Vagina (tissue), 2 donors: ENCODE results near the gene ZSCAN21.

Experiments used
- CTCF ChIP-seq, 3 experiments: fragments of 450-650 bp in 2 of 3; fragments of 200-600 bp in 1 of 3; sonication (generic) in 1 of 3; IDR thresholded peaks; one replicate each; pipeline ENCODE4 v1.5.1; 2017 to 2019; ENCODE audit warnings: antibody characterized with exemption in 3 of 3, mild to moderate bottlenecking in 2 of 3, moderate library complexity in 2 of 3
- POLR2A ChIP-seq, 2 donors: fragments of 450-650 bp; IDR thresholded peaks; one replicate each; pipeline ENCODE4 v1.6.1; 2017; ENCODE audit warnings: antibody characterized with exemption in 2 of 2, mild to moderate bottlenecking in 2 of 2, moderate library complexity in 2 of 2
- POLR2AphosphoS5 ChIP-seq, 2 donors: sonication (generic); formaldehyde crosslinking; IDR thresholded peaks; one replicate each; pipeline ENCODE4 v1.9.0; 2017; ENCODE audit warnings: antibody characterized with exemption in 2 of 2, mild to moderate bottlenecking in 2 of 2, low read depth in 1 of 2; ENCODE audit not compliant: insufficient read depth in 1 of 2

GRCh38 chr7:100077205-100077604 is 27.6 kb downstream of the ZSCAN21 start:
- TF ChIP-seq CTCF (IDR thresholded peaks at IDR 0.05) (no peak), POLR2AphosphoS5 (IDR thresholded peaks at IDR 0.05; ENCODE audit: insufficient read depth in 1 of 2, low read depth in 1 of 2) (no peak), POLR2A (IDR thresholded peaks at IDR 0.05) (no peak)
